Spleen (tissue), 7 donors: Measurements from ENCODE around the gene USP5.

Source experiments
- POLR2A ChIP-seq, 3 donors: fragments of 450-650 bp; IDR thresholded peaks; one replicate each; pipeline ENCODE4 v1.5.1; 2017; ENCODE audit warnings: antibody characterized with exemption in 3 of 3, mild to moderate bottlenecking in 1 of 3
- TF ChIP-seq, protein P1 (sequence below), 11 experiments: fragments of 200-600 bp in 7 of 11; fragments of 450-650 bp in 4 of 11; sonication (generic) in 4 of 11; IDR thresholded peaks in 8 of 11; conservative IDR thresholded peaks in 3 of 11; 1 replicate in 7 of 11; 2 replicates in 4 of 11; pipeline versions ENCODE4 v1.4.0 to v1.8.0; 2016 to 2021; ENCODE audit warnings: antibody characterized with exemption in 11 of 11, inconsistent platforms in 4 of 11, mild to moderate bottlenecking in 1 of 11
- donor health status: DM: no; HTN: no; CAD: no; lungs with moderate emphysema.
- donor health status: DM: no; HTN: no; CAD: no.
- donor health status: DM: no; HTN: no; CAD: no.

DNA sequence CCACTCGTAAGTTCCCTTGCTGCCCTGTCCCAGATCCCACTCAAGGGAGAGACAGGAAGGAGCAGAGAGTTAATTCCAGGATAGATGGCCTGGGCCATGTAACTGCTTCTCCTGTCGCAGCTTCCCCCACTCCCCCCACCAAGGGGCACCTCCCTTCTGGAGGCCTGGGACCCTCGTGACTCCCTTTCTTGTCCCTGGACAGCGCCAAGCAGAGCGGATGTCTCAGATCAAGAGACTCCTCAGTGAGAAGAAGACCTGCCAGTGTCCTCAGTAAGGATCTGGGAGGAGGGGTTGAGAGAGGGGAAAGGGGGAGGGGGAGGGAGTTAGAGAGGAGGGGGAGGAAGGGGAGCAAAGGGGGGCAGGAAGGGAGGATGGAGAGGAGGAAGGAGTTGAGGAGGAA is 33.3 kb upstream of the USP5 start:
- TF ChIP-seq, protein P1, sequence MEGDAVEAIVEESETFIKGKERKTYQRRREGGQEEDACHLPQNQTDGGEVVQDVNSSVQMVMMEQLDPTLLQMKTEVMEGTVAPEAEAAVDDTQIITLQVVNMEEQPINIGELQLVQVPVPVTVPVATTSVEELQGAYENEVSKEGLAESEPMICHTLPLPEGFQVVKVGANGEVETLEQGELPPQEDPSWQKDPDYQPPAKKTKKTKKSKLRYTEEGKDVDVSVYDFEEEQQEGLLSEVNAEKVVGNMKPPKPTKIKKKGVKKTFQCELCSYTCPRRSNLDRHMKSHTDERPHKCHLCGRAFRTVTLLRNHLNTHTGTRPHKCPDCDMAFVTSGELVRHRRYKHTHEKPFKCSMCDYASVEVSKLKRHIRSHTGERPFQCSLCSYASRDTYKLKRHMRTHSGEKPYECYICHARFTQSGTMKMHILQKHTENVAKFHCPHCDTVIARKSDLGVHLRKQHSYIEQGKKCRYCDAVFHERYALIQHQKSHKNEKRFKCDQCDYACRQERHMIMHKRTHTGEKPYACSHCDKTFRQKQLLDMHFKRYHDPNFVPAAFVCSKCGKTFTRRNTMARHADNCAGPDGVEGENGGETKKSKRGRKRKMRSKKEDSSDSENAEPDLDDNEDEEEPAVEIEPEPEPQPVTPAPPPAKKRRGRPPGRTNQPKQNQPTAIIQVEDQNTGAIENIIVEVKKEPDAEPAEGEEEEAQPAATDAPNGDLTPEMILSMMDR (IDR thresholded peaks at IDR 0.05 in 8 of 11, conservative IDR thresholded peaks at IDR 0.05 in 3 of 11): no peak
- TF ChIP-seq POLR2A (IDR thresholded peaks at IDR 0.05): no peak
